IPS-NIHi11 (cell line): ENCODE data around the gene TICRR.

Source experiments
- DNase-seq: peaks from one replicate; pipeline ENCODE4 v3.0.0; 2012; ENCODE audit warnings: mixed read lengths, low spot score

Gene TICRR

GRCh38 chr15:89628806-89629715 is 53.8 kb downstream of the TICRR start:
- DNase-seq = no peak

GRCh38 chr15:89629829-89630228 is 54.6 kb downstream of the TICRR start:
- DNase-seq = no peak

- DNase-seq = no peak
Observed at GRCh38 chr15:89630260-89630659, 55.0 kb downstream of the TICRR start.

GRCh38 chr15:89630974-89631901 is 56.0 kb downstream of the TICRR start:
- no peak for DNase-seq

- no peak for DNase-seq
Observed at GRCh38 chr15:89631902-89632264, 56.6 kb downstream of the TICRR start.

GRCh38 chr15:89632563-89633430 is 57.5 kb downstream of the TICRR start:
- DNase-seq = no peak

GRCh38 chr15:89633585-89633984 is 58.3 kb downstream of the TICRR start:
- no peak for DNase-seq

- no peak for DNase-seq
Observed at GRCh38 chr15:89640245-89640644, 65.0 kb downstream of the TICRR start.

GRCh38 chr15:89641053-89641452 is 65.8 kb downstream of the TICRR start:
- no peak for DNase-seq

- DNase-seq = no peak
Observed at GRCh38 chr15:89642106-89642505, 66.8 kb downstream of the TICRR start.

- DNase-seq = no peak
Observed at GRCh38 chr15:89645680-89646079, 70.4 kb downstream of the TICRR start.

- DNase-seq = no peak
Observed at GRCh38 chr15:89646416-89647141, 71.3 kb downstream of the TICRR start.

- peak; percentile 96 for DNase-seq
Observed at GRCh38 chr15:89647191-89647851, 72.1 kb downstream of the TICRR start.

GRCh38 chr15:89648106-89649012 is 73.1 kb downstream of the TICRR start:
- no peak for DNase-seq

GRCh38 chr15:89649013-89649625 is 73.8 kb downstream of the TICRR start:
- DNase-seq = no peak

- no peak for DNase-seq
Observed at GRCh38 chr15:89649716-89650115, 74.4 kb downstream of the TICRR start.

- no peak for DNase-seq
Observed at GRCh38 chr15:89652131-89652530, 76.9 kb downstream of the TICRR start.

- DNase-seq = no peak
Observed at GRCh38 chr15:89652666-89653065, 77.4 kb downstream of the TICRR start.

GRCh38 chr15:89653578-89653977 is 78.3 kb downstream of the TICRR start:
- DNase-seq = no peak
